ENCODE data around the gene ASNSD1.
"Not testable (repeated sequence)": the region's sequence is repeated elsewhere in the genome, so short reads cannot be mapped to it uniquely, and the experiment has no call there.

ASNSD1 gene

DNA sequence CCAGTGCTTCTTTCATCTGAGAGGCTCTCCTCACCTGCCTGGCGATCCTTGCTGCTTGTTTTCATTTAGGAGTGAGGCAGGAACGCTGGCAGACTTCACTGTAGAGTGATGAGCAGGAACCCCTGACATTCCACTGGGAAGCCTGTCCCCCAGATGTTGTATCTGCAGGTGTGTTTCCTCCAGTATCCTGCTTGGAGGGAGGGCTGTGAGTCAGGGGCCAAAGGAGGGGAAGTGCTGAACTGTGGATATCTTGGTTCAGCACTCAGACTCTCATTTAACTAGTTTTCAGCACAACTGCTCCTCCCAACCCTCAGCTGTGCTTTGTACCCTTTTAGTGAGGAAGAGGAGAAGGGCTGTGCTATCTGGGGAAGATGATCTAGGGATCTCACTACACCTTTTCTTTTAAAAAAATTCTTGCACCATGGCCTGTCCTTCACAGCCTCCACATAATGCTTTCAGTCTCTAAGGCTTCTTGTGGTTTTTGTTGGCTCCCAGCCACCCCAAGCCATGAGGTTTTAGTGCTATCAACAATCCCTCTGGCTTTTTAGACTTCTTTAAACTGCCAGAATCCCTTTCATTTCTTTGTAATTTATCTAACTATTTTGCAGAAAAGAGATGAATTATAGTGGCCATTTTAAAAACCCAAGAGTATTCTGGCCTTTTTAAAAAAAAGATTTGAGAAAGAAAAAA is 24.4 kb downstream of the ASNSD1 start:
- H3K4me3 ChIP-seq (ENCODE audit: low read depth, low read length) = no peak overlapping the region
- TF ChIP-seq, protein P1, sequence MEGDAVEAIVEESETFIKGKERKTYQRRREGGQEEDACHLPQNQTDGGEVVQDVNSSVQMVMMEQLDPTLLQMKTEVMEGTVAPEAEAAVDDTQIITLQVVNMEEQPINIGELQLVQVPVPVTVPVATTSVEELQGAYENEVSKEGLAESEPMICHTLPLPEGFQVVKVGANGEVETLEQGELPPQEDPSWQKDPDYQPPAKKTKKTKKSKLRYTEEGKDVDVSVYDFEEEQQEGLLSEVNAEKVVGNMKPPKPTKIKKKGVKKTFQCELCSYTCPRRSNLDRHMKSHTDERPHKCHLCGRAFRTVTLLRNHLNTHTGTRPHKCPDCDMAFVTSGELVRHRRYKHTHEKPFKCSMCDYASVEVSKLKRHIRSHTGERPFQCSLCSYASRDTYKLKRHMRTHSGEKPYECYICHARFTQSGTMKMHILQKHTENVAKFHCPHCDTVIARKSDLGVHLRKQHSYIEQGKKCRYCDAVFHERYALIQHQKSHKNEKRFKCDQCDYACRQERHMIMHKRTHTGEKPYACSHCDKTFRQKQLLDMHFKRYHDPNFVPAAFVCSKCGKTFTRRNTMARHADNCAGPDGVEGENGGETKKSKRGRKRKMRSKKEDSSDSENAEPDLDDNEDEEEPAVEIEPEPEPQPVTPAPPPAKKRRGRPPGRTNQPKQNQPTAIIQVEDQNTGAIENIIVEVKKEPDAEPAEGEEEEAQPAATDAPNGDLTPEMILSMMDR (IDR thresholded peaks at IDR 0.05; ENCODE audit: insufficient read depth, low read length, missing control alignments) = no peak
- peak; percentile 14 for DNase-seq (ENCODE audit: low read depth, low spot score)
- CTCF ChIA-PET = interaction anchor here (0.8 to 6.7 kb wide), 5 partner anchors 9 to 25 kb away, joined by 3 to 46 read pairs (median 24); partner anchors contain the start of genes ANKAR and ASNSD1
- POLR2A ChIA-PET = no interaction called here

DNA sequence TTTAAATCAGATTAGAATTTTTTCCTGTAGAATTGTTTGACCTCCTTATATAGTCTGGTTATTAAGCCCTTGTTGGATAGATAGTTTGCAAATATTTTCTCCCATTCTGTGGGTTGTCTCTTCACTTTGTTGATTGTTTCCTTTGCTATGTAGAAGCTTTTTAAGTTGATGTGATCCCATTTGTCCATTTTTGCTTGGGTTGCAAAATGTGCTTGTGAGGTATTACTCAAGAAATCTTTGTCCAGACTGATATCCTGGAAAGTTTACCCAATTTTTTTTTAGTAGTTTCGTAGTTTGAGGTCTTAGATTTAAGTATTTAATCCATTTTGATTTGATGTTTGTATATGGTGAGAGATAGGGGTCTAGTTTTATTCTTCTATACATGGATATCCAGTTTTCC is 26.5 kb downstream of the ASNSD1 start:
- CTCF ChIA-PET = interaction anchor here (1.1 to 5.6 kb wide), 3 partner anchors 9 to 11 kb away, joined by 3 to 24 read pairs (median 5); no protein-coding TSS in a partner anchor
- POLR2A ChIA-PET; DNase-seq (ENCODE audit: low read depth, low spot score); H3K4me3 ChIP-seq (ENCODE audit: low read depth, low read length): not testable (repeated sequence)

DNA sequence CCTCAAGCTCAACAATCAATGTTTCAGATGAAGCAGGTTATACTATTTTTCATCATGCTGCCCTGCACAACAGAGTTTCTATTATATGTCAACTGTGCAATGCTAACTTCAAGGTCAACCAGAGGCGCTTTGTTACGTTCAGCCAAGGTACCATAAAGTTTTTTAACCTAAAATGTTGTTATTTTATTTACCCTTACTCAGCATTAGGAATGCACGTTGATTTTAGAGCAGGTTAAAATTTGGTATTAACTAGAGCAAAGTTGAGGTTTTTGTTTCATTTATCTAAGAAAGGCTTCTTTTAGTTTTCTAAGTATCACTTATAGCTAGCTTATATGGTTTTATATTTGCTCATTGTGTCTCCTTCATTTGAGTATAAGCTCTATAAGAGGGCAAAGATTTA is 35.0 kb downstream of the ASNSD1 start:
- ChIA-PET POLR2A (no interaction called here), CTCF (interaction anchor here (0.9 to 7.9 kb wide), 10 partner anchors 8 to 37 kb away, joined by 3 to 118 read pairs (median 6); partner anchors contain the start of genes ANKAR and ASNSD1)
- TF ChIP-seq, protein P1 (IDR thresholded peaks at IDR 0.05; ENCODE audit: insufficient read depth, low read length, missing control alignments) = no peak

DNA sequence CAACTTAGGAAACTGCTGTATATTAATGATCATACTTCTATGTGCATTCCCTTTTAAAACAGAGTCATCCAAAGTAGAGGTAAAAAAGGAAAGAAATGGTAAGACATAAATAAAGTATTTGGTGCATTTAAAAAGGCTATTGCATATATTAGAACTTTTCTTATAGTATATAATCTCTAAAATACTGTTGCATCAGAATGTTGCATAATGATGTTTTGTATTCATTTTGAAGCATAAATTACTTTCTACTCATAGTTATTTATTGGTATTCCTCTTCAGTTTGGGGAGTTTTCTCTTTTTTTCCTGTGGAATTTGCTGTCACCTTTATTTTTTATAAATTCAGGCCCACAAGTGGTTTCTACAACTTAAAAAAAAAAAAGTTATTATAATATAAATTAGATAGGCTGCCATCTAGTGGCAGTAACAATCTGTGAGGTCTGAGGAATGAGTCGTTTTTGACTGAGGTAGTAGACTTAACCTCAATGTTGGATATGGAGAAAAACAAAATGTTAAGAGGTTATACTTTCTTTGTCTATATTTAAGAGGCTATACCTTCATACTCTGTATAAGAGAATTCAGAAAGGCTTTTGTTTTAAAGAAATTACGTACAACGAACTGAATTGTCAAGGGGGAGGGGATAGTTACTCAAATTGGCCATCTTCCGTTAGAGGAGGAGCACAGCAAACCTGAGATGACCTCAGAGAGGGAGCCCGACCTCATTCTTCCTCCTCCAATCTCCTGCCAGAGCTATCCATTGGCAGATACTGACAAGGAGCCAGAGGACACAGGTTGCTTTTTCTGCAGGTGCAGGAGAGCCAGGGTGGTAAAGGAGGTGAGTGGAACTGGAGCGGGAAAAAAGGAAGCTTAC is 37.0 kb downstream of the ASNSD1 start:
- TF ChIP-seq, protein P1 (IDR thresholded peaks at IDR 0.05; ENCODE audit: insufficient read depth, low read length, missing control alignments) = peak; percentile 11
- CTCF ChIA-PET = interaction anchor here (0.7 to 5.3 kb wide), 17 partner anchors 9 to 63 kb away, joined by 3 to 122 read pairs (median 5); partner anchors contain the start of genes ANKAR and ASNSD1
- POLR2A ChIA-PET = no interaction called here
- no peak overlapping the region for H3K4me3 ChIP-seq (ENCODE audit: low read depth, low read length)
- DNase-seq (ENCODE audit: low read depth, low spot score) = no peak

More for the DNA sequence above, 35.0 kb downstream of the ASNSD1 start:
- no peak overlapping the region for H3K4me3 ChIP-seq (ENCODE audit: low read depth, low read length)
- no peak for DNase-seq (ENCODE audit: low read depth, low spot score)

DNA sequence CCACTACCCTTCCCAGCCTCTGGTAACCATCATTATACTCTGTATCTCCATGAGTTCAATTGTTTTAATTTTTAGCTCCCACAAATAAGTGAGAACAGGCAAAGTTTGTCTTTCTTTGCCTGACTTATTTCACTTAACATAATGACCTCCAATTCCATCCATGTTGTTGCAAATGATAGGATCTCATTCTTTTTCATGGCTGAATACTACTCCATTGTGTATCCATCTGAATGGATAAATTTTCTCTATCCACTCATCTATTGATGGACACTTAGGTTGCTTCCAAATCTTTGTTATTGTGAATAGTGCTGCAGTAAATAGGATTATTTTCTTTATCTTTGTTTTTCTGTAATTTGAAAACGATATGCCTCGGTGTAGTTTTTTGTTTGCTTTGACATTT is 39.4 kb downstream of the ASNSD1 start:
- H3K4me3 ChIP-seq (ENCODE audit: low read depth, low read length) = no peak overlapping the region
- POLR2A ChIA-PET = no interaction called here
- DNase-seq (ENCODE audit: low read depth, low spot score) = no peak
- CTCF ChIA-PET = interaction anchor here (1.3 to 5.3 kb wide), 4 partner anchors 10 to 41 kb away, joined by 3 to 122 read pairs (median 6); partner anchors contain the start of genes ANKAR and ASNSD1
- TF ChIP-seq, protein P1 (IDR thresholded peaks at IDR 0.05; ENCODE audit: insufficient read depth, low read length, missing control alignments) = no peak

DNA sequence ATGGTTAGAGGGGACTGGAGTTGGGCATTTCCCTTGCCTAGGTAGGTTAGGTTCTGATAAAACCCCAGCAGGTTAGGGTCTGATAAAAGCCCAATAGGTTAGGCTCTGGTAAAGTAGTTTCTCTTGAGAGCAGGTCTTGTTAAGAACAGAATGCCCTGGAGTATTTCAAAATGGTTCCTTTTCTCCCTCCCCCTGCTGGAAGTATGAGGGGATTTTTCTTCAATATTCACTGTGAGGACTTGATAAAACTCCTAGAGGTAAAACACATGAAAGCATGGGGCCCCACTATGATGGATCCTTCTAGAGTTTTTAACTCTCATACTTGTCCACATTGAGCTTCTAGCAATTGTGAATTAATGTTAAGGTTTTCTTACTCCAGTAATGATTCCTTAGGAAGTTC is 40.8 kb downstream of the ASNSD1 start:
- ChIA-PET POLR2A (no interaction called here), CTCF (interaction anchor here (1.1 to 5.3 kb wide), 5 partner anchors 9 to 42 kb away, joined by 3 to 122 read pairs (median 4); partner anchors contain the start of genes ANKAR and ASNSD1)
- no peak overlapping the region for H3K4me3 ChIP-seq (ENCODE audit: low read depth, low read length)
- TF ChIP-seq, protein P1 (IDR thresholded peaks at IDR 0.05; ENCODE audit: insufficient read depth, low read length, missing control alignments) = no peak
- DNase-seq (ENCODE audit: low read depth, low spot score) = no peak

All from AG04449 (cell line).